ENCODE data around the gene GTPBP8. TPM values are rescaled to one million over a fixed set of nuclear protein-coding genes. Genes with fewer than 3 reads are reported as not detected.
A peak's percentile ranks its signal among the peaks of the same experiment; 100 is the strongest.

GTPBP8 gene
- total RNA-seq (13.7 and 15.4 TPM in 2 replicates), polyA plus RNA-seq (20.2 and 23.6 TPM in 2 replicates), polyA minus RNA-seq (9.6 and 14.3 TPM in 2 replicates), Bru-seq, nascent RNA (percentile 82 among the genes with signal in this experiment), BruChase-seq, experiment 1, labeled RNA remaining after a 6-hour chase (percentile 75 among the genes with signal in this experiment), BruChase-seq, experiment 2, labeled RNA remaining after a 2-hour chase (percentile 72 among the genes with signal in this experiment)
- polyA plus RNA-seq (2011; cell fraction: cytosol; rRNA removed): 15.5 and 20.2 TPM in 2 replicates
- polyA plus RNA-seq (2011; cell fraction: nucleus; rRNA removed): 11.7 and 13.3 TPM in 2 replicates
- polyA plus RNA-seq (2012): 10.7 and 18.4 TPM in 2 replicates
- polyA minus RNA-seq (2011; cell fraction: cytosol; rRNA and poly(A)+ RNA removed): 22.9 TPM
- 15.3 and 18.8 TPM in 2 replicates for polyA minus RNA-seq (2011; cell fraction: nucleus; rRNA and poly(A)+ RNA removed)
- long read RNA-seq, transcript GTPBP8-203 (6 exons, 1,360 nt): major isoform, 60 of 78 reads
- long read RNA-seq, transcript GTPBP8-202 (5 exons, 1,787 nt): minor isoform, 6 of 78 reads
- long read RNA-seq, partial matches to known transcripts: 2 of 78 reads
- long read RNA-seq, other reads (novel, unspliced or antisense): 6 of 78 reads

DNA sequence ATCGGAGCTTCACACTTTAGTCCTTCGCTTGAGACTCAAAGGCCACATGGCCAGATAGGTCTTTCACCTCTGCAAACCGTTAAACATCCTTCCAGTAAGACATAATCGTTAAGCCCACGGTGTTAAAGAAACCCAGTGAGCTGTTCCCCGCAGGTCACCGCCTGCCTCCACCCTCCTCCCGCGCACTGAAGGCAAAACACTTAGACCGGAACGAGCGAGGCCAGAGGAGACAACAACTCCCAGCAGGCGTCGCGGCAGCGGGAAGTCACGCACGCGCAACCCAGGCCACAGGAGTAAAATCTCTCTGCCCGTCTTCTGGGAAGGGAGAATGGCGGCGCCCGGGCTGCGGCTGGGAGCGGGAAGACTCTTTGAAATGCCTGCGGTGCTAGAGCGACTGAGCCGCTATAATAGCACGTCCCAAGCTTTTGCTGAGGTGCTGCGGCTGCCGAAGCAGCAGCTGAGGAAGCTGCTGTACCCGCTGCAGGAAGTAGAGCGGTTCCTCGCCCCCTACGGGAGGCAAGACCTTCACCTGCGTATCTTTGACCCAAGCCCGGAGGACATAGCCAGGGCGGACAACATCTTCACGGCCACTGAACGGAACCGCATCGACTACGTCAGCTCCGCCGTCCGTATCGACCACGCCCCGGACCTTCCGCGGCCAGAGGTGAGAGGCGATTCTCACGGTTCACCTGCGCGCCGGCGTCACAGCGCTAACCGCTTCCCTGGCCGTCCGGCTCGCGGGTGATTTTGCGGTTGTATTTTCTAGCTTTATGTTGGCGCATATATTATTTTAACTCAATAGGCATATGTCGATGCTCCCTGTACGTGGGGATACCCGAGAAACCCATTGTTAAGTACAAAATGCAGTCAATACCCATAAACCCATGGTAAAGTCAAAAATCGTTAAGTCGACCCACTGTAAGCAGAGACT, at the start of gene GTPBP8:
TSS of gene GTPBP8 (plus strand) at position 313 of the 931 bp plus-strand sequence. CDS start at position 329, 16 bp downstream.
- peak; percentile 92 for FAIRE-seq

More for the DNA sequence above, at the start of gene GTPBP8:
- H3K4me1 ChIP-seq (ENCODE audit: control insufficient read depth, extremely low read depth, insufficient read depth, low read length): peaks cover 14% of the 10 kb centered on the region
- no peaks in the 10 kb centered on the region for H4K20me1 ChIP-seq (replicated peaks; ENCODE audit: control insufficient read depth, extremely low read depth, insufficient read depth, low read length)
- intact Hi-C loops (cut with micrococcal nuclease) (loop anchor here (1.0 to 5.0 kb wide), 2 partner anchors 28 to 429 kb away; partner anchors contain the start of genes ATG3 and SLC35A5), dilution Hi-C loops (cut with MboI; ENCODE audit: extremely low pct_ligation_motif_present, low sequenced_read_pairs) (no loop called here)
- peak within 1 kb of the TSS; percentile 62 to 92 (median 89) for H3K4me3 ChIP-seq (replicated peaks in 1 of 3; ENCODE audit: insufficient read depth in 1 of 3, low read depth in 1 of 3, low read length in 3 of 3)
- DNase-seq (ENCODE audit: low read depth, low spot score): peak; percentile 87
- peak within 1 kb of the TSS; percentile 52 for H3K27ac ChIP-seq (ENCODE audit: insufficient read depth, low read depth, low read length)
- H3K9me1 ChIP-seq (replicated peaks; ENCODE audit: control insufficient read depth, extremely low read depth, insufficient read depth, low read length): no peaks in the 10 kb centered on the region
- ChIA-PET POLR2A (interaction anchor here (1.6 kb wide), 1 partner anchor 349 kb away, joined by 8 read pairs; no protein-coding TSS in a partner anchor), CTCF (interaction anchor here (1.2 to 5.0 kb wide), 6 partner anchors 9 to 349 kb away, joined by 3 to 25 read pairs (median 6); no protein-coding TSS in a partner anchor)
- peaks cover 16% of the 10 kb centered on the region for H3K79me2 ChIP-seq (ENCODE audit: control insufficient read depth, insufficient read depth, low read length)
- H2AFZ ChIP-seq (ENCODE audit: low read depth, low read length): peak within 1 kb of the TSS; percentile 81
- no peaks in the 10 kb centered on the region for H3K9me3 ChIP-seq (replicated peaks; ENCODE audit: control insufficient read depth, insufficient read depth, low read length)
- TF ChIP-seq, protein P1, sequence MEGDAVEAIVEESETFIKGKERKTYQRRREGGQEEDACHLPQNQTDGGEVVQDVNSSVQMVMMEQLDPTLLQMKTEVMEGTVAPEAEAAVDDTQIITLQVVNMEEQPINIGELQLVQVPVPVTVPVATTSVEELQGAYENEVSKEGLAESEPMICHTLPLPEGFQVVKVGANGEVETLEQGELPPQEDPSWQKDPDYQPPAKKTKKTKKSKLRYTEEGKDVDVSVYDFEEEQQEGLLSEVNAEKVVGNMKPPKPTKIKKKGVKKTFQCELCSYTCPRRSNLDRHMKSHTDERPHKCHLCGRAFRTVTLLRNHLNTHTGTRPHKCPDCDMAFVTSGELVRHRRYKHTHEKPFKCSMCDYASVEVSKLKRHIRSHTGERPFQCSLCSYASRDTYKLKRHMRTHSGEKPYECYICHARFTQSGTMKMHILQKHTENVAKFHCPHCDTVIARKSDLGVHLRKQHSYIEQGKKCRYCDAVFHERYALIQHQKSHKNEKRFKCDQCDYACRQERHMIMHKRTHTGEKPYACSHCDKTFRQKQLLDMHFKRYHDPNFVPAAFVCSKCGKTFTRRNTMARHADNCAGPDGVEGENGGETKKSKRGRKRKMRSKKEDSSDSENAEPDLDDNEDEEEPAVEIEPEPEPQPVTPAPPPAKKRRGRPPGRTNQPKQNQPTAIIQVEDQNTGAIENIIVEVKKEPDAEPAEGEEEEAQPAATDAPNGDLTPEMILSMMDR (IDR thresholded peaks at IDR 0.05; ENCODE audit: extremely low read depth in 1 of 2, insufficient read depth in 1 of 2, low read depth in 1 of 2, low read length in 2 of 2): peak in 1 of 2 donors; percentile 15
- TF ChIP-seq FOS (IDR thresholded peaks at IDR 0.05; ENCODE audit: borderline replicate concordance, insufficient read depth, low read length) (no peak), MYC (IDR thresholded peaks at IDR 0.05; ENCODE audit: low read depth, low read length) (peak; percentile 24), POLR2AphosphoS5 (IDR thresholded peaks at IDR 0.05; ENCODE audit: insufficient read depth, low read depth, low read length) (peak; percentile 76), POLR2A (IDR thresholded peaks at IDR 0.05; ENCODE audit: low read depth, low read length) (peak; percentile 82)
- peak within 1 kb of the TSS; percentile 92 for H3K4me2 ChIP-seq (ENCODE audit: insufficient read depth, low read length)
- no peaks in the 10 kb centered on the region for H3K36me3 ChIP-seq (ENCODE audit: control insufficient read depth in 2 of 2, extremely low read depth in 1 of 2, insufficient read depth in 2 of 2, low read length in 2 of 2)
- H3K9ac ChIP-seq (replicated peaks; ENCODE audit: extremely low read depth, insufficient read depth, low read length): peak within 1 kb of the TSS; percentile 71
- no peaks in the 10 kb centered on the region for H3K27me3 ChIP-seq (ENCODE audit: control insufficient read depth in 2 of 2, insufficient read depth in 2 of 2, low read length in 2 of 2)
- TSS peak; percentile 90 for BruUV-seq (replicated peaks)

All from endothelial cell of umbilical vein (primary cell).